ENCODE measurements around the gene ATRX.
"Not testable (repeated sequence)": the region's sequence is repeated elsewhere in the genome, so short reads cannot be mapped to it uniquely, and the experiment has no call there.

ATRX gene

DNA sequence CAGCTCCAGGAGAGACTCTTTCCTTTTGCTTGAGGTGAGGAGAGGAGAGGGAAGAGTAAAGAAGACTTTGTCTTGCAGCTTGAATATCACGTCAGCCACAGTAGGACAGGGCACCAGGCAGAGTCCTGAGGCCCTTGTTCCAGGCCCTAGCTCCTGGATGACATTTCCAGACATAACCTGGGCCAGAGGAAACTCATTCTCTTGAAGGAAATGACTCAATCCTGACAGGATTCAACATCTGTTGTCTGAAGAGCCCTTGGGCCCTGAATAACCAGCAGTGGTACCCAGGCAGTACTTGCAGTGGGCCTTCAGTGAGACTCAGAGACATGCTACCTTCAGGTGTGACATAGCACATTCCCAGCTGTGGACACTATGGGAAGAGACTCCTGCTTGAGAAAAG is 276.0 kb downstream of the ATRX start:
- no peak overlapping the region for H3K4me3 ChIP-seq (ENCODE audit: control insufficient read depth, low read depth, low read length)
- TF ChIP-seq, protein P1, sequence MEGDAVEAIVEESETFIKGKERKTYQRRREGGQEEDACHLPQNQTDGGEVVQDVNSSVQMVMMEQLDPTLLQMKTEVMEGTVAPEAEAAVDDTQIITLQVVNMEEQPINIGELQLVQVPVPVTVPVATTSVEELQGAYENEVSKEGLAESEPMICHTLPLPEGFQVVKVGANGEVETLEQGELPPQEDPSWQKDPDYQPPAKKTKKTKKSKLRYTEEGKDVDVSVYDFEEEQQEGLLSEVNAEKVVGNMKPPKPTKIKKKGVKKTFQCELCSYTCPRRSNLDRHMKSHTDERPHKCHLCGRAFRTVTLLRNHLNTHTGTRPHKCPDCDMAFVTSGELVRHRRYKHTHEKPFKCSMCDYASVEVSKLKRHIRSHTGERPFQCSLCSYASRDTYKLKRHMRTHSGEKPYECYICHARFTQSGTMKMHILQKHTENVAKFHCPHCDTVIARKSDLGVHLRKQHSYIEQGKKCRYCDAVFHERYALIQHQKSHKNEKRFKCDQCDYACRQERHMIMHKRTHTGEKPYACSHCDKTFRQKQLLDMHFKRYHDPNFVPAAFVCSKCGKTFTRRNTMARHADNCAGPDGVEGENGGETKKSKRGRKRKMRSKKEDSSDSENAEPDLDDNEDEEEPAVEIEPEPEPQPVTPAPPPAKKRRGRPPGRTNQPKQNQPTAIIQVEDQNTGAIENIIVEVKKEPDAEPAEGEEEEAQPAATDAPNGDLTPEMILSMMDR (conservative IDR thresholded peaks at IDR 0.05; ENCODE audit: control insufficient read depth, insufficient read depth, low read depth, low read length), result no peak
- no peak for DNase-seq (ENCODE audit: low read depth)

DNA sequence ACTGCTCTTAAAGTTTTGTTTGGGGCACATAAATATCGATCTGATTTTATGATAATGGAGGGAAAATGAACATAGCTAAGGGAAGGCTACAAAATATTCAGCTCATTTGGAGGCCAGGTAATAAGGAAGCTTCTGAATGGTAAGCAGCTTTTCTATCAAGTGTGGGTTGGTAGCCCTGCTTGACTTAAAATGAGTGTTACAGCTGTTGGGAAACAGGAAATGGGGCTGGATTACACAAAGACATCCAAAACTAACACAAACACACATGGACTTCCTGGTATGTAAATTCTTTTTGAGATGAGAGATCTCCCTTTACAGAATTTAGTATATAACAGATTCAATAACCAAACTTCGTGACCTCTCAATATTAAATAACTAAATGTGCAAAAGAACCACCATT is 280.8 kb downstream of the ATRX start:
- TF ChIP-seq, protein P1 (conservative IDR thresholded peaks at IDR 0.05; ENCODE audit: control insufficient read depth, insufficient read depth, low read depth, low read length), result no peak

DNA sequence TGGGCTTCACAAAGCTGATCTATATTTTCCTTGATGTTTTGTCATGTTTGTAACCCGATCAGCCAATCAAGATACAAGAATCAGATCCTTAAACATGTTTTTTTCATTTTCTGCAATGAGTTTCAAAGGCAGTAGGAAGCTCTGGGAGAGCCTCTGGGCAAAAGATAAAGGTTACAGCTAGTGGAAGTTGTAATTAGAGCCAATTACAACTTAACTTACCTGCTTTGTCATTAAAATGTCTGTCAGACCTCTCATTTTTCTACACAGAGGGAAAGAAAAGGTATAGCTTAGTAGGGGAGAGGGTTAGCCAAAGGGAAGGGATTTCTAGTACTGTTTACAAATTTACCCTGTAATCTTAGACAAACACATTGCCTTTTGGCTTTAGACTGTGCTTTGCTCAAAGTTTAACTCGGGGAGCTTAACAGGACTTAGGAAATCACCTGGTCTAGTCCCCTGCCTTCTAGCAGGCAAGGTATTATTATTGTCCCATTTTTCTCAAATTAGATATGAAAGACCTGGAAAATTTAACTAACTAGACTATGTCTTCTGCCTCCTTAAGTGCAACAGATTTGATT is 283.0 kb downstream of the ATRX start:
- no peak overlapping the region for H3K4me3 ChIP-seq (ENCODE audit: control insufficient read depth, low read depth, low read length)
- TF ChIP-seq, protein P1 (conservative IDR thresholded peaks at IDR 0.05; ENCODE audit: control insufficient read depth, insufficient read depth, low read depth, low read length), result no peak

More for the DNA sequence above, 280.8 kb downstream of the ATRX start:
- DNase-seq (ENCODE audit: low read depth), result peak; percentile 53
- no peak overlapping the region for H3K4me3 ChIP-seq (ENCODE audit: control insufficient read depth, low read depth, low read length)

DNA sequence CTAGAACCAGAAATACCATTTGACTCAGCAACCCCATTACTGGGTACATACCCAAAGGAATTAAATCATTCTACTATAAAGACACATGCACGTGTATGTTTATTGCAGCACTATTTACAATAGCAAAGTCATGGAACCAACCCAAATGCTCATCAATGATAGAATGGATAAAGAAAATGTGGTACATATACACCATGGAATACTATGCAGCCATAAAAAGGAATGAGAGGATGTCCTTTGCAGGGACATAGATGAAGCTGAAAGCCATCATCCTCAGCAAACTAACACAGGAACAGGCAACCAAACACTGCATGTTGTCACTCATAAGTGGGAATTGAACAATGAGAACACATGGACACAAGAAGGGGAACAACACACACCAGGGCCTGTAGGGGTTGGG is 285.9 kb downstream of the ATRX start:
- DNase-seq (ENCODE audit: low read depth); H3K4me3 ChIP-seq (ENCODE audit: control insufficient read depth, low read depth, low read length): not testable (repeated sequence)

More for the DNA sequence above, 283.0 kb downstream of the ATRX start:
- no peak for DNase-seq (ENCODE audit: low read depth)

DNA sequence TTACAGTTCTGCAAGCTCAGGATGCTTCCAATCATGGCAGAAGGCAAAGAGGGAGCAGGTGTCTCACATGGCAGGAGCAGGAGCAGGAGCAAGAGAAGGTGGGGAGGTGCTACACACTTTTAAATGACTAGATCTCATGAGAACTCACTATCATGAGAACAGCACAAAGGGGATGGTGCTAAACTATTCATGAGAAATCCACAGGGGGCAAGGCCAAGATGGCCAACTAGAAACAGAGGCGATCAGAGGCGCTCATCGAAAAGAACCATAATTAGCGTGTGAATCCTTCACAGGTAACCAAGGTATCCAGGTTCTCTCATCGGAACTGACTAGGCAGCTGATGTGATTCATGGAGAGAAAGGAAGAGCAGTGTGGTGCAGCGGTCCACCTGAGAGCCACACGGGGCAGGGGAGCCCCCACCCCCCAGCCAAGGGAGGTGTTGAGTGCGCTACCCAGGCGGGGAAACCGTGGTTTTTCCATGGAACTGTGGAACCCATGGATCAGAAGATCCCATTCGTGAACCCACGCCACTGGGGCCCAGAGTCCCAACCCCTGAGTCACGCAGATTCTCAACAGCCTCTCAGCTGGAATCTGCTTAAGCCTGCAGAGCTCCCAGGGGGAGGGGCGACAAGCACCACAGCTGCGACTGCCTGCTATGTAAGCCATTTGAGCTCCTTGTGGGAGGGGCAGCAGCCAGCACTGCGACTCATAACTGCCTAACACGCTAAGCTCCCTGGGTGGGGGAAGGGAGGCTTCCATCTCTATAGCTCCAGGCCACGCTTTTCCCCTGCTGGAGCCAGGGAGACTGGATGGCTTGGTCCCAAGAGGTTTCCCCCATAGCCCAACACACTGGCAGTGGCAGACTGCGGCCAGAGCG is 292.1 kb downstream of the ATRX start:
- no peak overlapping the region for H3K4me3 ChIP-seq (ENCODE audit: control insufficient read depth, low read depth, low read length)
- DNase-seq (ENCODE audit: low read depth), result peak; percentile 47
- TF ChIP-seq, protein P1 (conservative IDR thresholded peaks at IDR 0.05; ENCODE audit: control insufficient read depth, insufficient read depth, low read depth, low read length), result no peak

DNA sequence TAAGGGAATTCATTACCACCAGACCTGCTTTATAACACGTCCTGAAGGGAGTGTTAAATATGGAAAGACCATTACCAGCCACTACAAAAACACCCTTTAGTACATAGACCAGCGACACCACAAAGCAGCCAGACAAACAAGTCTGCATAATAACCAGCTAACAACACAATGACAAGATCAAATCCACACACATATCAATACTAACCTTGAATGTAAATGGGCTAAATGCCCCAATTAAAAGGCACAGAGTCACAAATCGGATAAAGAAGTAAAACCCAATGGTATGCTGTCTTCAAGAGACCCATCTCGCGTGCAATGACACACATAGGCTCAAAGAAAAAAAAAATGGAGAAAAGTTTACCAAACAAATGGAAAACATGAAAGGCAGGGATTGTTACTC is 302.0 kb downstream of the ATRX start:
- no peak overlapping the region for H3K4me3 ChIP-seq (ENCODE audit: control insufficient read depth, low read depth, low read length)
- TF ChIP-seq, protein P1 (conservative IDR thresholded peaks at IDR 0.05; ENCODE audit: control insufficient read depth, insufficient read depth, low read depth, low read length), result no peak
- DNase-seq (ENCODE audit: low read depth), result no peak

DNA sequence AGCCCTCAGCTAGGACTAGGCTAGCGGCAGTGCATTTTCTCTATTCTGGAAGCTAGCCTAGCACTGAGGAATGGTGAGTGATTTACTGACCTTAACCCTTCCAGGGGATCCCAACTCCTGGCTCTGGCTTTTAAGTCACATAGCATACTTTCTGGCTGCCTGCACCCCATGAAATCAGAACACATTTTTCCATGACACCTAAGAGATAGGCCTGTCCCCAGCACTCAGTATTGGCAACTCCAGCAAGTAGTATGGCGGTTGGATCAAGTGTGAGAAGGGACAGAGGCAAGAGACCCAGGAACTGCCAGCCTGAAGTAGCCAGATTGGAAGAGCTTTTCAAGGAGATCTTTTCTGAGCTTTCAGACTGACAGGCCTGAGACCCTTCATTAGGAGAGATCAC is 330.6 kb downstream of the ATRX start:
- DNase-seq (ENCODE audit: low read depth), result no peak
- no peak overlapping the region for H3K4me3 ChIP-seq (ENCODE audit: control insufficient read depth, low read depth, low read length)
- TF ChIP-seq, protein P1 (conservative IDR thresholded peaks at IDR 0.05; ENCODE audit: control insufficient read depth, insufficient read depth, low read depth, low read length), result no peak
